Measurements from ENCODE around the gene ARSH.

DNA sequence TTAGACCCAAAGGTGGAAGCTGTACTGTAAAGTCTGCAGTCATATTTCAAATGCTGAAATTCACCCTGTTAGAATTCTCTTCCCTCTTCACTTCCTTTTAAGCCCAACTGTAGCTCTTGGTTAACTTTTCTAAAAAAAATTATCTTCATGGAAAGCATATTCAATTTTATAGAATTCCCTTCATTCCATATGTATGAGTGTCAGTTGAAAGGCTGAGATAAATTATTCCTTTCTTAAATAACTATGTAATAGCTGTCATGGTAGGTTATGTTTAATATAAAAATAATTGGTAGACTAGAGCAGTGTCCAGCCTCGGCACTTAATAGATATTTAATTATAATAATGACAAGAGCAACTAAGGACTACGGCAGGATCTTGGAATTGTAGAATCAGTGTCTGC lies 16.8 kb upstream of the ARSH start:
- no peak for TF ChIP-seq POLR2A (IDR thresholded peaks at IDR 0.05)
- TF ChIP-seq, protein P1, sequence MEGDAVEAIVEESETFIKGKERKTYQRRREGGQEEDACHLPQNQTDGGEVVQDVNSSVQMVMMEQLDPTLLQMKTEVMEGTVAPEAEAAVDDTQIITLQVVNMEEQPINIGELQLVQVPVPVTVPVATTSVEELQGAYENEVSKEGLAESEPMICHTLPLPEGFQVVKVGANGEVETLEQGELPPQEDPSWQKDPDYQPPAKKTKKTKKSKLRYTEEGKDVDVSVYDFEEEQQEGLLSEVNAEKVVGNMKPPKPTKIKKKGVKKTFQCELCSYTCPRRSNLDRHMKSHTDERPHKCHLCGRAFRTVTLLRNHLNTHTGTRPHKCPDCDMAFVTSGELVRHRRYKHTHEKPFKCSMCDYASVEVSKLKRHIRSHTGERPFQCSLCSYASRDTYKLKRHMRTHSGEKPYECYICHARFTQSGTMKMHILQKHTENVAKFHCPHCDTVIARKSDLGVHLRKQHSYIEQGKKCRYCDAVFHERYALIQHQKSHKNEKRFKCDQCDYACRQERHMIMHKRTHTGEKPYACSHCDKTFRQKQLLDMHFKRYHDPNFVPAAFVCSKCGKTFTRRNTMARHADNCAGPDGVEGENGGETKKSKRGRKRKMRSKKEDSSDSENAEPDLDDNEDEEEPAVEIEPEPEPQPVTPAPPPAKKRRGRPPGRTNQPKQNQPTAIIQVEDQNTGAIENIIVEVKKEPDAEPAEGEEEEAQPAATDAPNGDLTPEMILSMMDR (IDR thresholded peaks at IDR 0.05) = no peak
